HCT116 (cell line): ENCODE data around the gene C2.
"Not testable (repeated sequence)": the region's sequence is repeated elsewhere in the genome, so short reads cannot be mapped to it uniquely, and the experiment has no call there.

ENCODE experiments used
- CTCF ChIP-seq, 3 experiments: fragments of 200-600 bp in 1 of 3; sonication (generic) in 1 of 3; IDR thresholded peaks in 2 of 3; conservative IDR thresholded peaks in 1 of 3; 2 replicates each; pipeline ENCODE4 v1.5.1; 2012 to 2017; ENCODE audit warnings: low read depth in 2 of 3, low read length in 2 of 3, antibody characterized with exemption in 1 of 3, borderline replicate concordance in 1 of 3, control low read depth in 1 of 3, mild to moderate bottlenecking in 1 of 3, mixed read lengths in 1 of 3, mixed run types in 1 of 3, moderate library complexity in 1 of 3; ENCODE audit not compliant: insufficient read depth in 1 of 3
- EGR1 ChIP-seq: IDR thresholded peaks from 2 replicates; pipeline ENCODE4 v1.6.1; 2012; ENCODE audit warnings: low read depth
- EZH2 ChIP-seq: fragments of 200-600 bp; sonication (generic); IDR thresholded peaks from 2 replicates; pipeline ENCODE4 v1.6.1; 2017; ENCODE audit warnings: antibody characterized with exemption, mixed run types
- EZH2phosphoT487 ChIP-seq: fragments of 200-600 bp; IDR thresholded peaks from 2 replicates; pipeline ENCODE4 v1.6.1; 2018; ENCODE audit warnings: antibody characterized with exemption, borderline replicate concordance
- POLR2A ChIP-seq: IDR thresholded peaks from 2 replicates; pipeline ENCODE4 v1.7.0; 2011; ENCODE audit warnings: borderline replicate concordance; ENCODE audit not compliant: insufficient read depth, insufficient read length; ENCODE audit errors: extremely low read depth
- TCF7L2 ChIP-seq: IDR thresholded peaks from 2 replicates; pipeline ENCODE4 v1.7.0; 2011; ENCODE audit warnings: borderline replicate concordance, inconsistent platforms; ENCODE audit not compliant: insufficient read depth, insufficient read length; ENCODE audit errors: extremely low read depth

- not testable (repeated sequence) for TF ChIP-seq CTCF (IDR thresholded peaks at IDR 0.05 in 2 of 3, conservative IDR thresholded peaks at IDR 0.05 in 1 of 3; ENCODE audit: borderline replicate concordance in 1 of 3, insufficient read depth in 1 of 3, low read depth in 2 of 3, low read length in 2 of 3); EZH2phosphoT487; EGR1; TCF7L2; EZH2; POLR2A
These were observed 4.6 kb downstream of the C2 start for GRCh38 chr6:31932137-31932536.
